Measurements from ENCODE around the gene MAP3K5.

Gene MAP3K5

DNA sequence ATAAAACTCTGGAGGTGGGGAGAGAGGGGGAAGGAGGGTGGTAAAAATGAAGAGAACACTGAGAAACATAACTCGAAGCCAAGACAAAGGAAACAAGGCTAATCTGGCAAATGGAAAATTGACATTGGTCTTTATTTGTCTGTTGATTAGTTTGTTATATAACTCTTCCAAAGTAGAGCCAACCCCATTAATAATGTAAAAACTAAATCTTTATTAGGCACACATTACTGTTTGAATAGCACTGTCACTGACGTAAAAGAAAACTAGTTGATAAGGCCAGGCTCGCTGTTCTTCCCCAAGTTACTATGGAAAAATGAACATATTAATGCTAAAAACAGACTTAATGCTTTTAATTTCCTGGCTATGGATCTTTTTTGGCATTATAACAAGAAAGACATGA, 110.0 kb downstream of the MAP3K5 start:
- DNase-seq (ENCODE audit: low read depth), result no peak
- H3K4me3 ChIP-seq (ENCODE audit: low read length), result no peak overlapping the region
- TF ChIP-seq, protein P1, sequence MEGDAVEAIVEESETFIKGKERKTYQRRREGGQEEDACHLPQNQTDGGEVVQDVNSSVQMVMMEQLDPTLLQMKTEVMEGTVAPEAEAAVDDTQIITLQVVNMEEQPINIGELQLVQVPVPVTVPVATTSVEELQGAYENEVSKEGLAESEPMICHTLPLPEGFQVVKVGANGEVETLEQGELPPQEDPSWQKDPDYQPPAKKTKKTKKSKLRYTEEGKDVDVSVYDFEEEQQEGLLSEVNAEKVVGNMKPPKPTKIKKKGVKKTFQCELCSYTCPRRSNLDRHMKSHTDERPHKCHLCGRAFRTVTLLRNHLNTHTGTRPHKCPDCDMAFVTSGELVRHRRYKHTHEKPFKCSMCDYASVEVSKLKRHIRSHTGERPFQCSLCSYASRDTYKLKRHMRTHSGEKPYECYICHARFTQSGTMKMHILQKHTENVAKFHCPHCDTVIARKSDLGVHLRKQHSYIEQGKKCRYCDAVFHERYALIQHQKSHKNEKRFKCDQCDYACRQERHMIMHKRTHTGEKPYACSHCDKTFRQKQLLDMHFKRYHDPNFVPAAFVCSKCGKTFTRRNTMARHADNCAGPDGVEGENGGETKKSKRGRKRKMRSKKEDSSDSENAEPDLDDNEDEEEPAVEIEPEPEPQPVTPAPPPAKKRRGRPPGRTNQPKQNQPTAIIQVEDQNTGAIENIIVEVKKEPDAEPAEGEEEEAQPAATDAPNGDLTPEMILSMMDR (conservative IDR thresholded peaks at IDR 0.05; ENCODE audit: low read length), result no peak

DNA sequence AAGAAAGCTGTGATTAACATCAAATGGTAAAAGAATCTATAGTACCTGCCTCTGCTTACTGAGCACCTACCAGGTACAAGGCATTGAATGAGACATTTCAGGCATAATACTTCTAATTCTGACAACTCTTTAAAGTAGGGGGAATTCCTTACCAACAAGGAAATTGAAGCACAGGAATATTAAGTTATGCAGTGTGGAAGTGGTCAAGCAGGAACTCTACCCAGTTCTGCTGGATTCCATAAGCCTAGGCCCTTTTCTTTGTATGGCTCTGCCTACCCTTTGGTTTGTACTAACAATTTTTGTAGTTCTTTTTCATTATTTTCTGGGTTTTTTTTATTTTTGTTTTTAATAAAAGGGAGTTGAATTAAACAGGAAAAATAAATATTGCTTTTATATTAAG, 114.5 kb downstream of the MAP3K5 start:
- H3K4me3 ChIP-seq (ENCODE audit: low read length), result no peak overlapping the region
- no peak for DNase-seq (ENCODE audit: low read depth)
- TF ChIP-seq, protein P1 (conservative IDR thresholded peaks at IDR 0.05; ENCODE audit: low read length), result no peak

DNA sequence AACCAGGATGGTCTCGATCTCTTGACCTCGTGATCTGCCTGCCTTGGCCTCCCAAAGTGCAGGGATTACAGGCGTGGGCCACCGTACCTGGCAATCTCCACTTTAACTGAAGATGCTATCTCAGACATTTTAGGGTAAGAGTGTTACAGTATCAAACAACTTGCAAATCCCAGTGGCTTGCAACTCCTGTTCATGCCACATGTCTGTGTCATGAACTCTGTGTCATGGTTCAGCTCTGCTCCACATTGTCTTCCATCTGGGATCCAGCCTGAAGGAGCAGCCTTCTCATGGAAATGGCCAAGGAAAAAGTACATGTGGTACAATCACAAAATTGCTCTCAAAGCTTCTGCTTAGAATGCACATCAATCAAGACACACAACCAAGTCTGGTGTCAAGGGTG, 114.9 kb downstream of the MAP3K5 start:
- no peak overlapping the region for H3K4me3 ChIP-seq (ENCODE audit: low read length)
- TF ChIP-seq, protein P1 (conservative IDR thresholded peaks at IDR 0.05; ENCODE audit: low read length), result no peak
- no peak for DNase-seq (ENCODE audit: low read depth)

DNA sequence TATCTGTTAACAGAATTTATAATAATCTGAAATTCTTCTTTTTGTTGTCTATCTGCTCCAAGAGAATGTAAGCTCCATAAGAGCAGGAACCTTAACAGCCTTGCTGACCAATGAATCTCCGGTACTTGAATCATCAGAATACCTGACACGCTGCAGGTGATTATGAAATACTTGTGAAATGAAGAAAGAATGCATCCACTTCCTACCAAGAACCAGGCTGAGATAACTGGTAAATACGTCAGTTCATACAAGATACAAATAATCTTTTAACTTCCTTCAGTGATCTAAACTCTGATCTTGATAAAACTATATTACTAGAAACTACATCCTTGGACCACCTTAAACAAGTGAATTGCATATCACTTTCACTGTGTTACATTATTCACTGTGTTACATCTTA, 116.2 kb downstream of the MAP3K5 start:
- no peak overlapping the region for H3K4me3 ChIP-seq (ENCODE audit: low read length)
- DNase-seq (ENCODE audit: low read depth), result no peak
- TF ChIP-seq, protein P1 (conservative IDR thresholded peaks at IDR 0.05; ENCODE audit: low read length), result no peak

DNA sequence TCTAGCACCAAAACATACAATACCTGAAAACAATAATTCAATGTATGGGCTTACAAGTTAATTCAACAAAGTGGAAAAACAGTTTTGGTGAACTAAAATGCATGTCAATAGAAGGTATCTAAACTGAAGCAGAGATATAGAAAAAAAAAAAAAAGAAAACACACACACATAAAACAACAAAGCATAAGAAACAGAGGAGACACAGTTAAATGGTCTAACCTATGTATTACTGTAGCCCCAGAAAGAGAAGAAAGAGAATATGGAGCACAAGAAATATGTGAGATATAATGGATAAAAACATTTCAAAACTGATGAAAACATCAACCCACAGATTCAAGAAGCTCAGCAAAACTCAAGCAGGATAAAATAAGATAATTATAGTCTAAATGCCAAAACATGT, 118.7 kb downstream of the MAP3K5 start:
- TF ChIP-seq, protein P1 (conservative IDR thresholded peaks at IDR 0.05; ENCODE audit: low read length), result no peak
- DNase-seq (ENCODE audit: low read depth), result no peak
- H3K4me3 ChIP-seq (ENCODE audit: low read length), result no peak overlapping the region

DNA sequence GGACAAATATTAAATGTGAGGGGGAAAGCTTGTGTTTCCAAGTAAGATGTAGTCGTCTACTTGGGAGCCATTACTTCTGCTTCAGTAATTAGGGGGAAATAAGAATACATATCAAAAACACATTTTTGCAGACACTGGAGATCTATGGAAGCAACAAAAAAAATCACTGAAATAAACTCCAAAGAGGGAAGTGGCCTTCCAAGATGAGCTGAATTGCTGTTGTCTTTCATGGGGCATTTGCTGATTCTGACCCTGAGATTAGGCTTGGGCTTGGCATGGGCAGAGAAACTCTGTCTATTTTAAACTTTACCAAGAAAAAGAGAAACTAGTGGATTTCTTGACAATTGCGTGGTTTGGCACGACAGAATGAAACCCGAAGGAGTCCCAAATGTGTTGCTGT, 120.1 kb downstream of the MAP3K5 start:
- TF ChIP-seq, protein P1 (conservative IDR thresholded peaks at IDR 0.05; ENCODE audit: low read length), result no peak
- DNase-seq (ENCODE audit: low read depth), result no peak
- no peak overlapping the region for H3K4me3 ChIP-seq (ENCODE audit: low read length)

DNA sequence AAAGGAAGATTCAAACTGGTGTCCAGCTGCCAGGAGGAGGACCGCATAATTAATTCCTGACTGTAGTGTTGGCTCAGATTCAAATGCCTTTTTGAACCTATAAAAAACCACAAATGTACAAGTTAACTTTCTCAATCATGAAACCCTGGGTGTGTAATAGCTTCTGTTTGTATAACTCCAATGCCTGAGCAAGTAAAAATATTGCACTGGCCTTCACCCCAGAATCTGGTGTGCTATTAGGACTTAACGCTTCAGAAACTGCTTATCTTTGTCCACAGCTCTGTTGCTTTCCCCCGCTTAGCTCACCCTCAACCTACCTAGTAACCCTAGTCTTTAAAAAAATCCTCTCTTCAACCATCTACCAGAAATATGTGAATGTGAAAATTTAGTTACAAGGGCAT, 123.0 kb downstream of the MAP3K5 start:
- DNase-seq (ENCODE audit: low read depth), result peak; percentile 91
- TF ChIP-seq, protein P1 (conservative IDR thresholded peaks at IDR 0.05; ENCODE audit: low read length), result no peak
- H3K4me3 ChIP-seq (ENCODE audit: low read length), result no peak overlapping the region
